OCI-M2 (cell line): Measurements from ENCODE around the gene PLEKHA6.
"Not testable (repeated sequence)": the region's sequence is repeated elsewhere in the genome, so short reads cannot be mapped to it uniquely, and the experiment has no call there.

ENCODE experiments used
- DNase-seq: peaks from one replicate; lab custom pipeline; 2025; ENCODE audit not compliant: unreplicated experiment; lab: John Stamatoyannopoulos, UW

The PLEKHA6 gene

DNA sequence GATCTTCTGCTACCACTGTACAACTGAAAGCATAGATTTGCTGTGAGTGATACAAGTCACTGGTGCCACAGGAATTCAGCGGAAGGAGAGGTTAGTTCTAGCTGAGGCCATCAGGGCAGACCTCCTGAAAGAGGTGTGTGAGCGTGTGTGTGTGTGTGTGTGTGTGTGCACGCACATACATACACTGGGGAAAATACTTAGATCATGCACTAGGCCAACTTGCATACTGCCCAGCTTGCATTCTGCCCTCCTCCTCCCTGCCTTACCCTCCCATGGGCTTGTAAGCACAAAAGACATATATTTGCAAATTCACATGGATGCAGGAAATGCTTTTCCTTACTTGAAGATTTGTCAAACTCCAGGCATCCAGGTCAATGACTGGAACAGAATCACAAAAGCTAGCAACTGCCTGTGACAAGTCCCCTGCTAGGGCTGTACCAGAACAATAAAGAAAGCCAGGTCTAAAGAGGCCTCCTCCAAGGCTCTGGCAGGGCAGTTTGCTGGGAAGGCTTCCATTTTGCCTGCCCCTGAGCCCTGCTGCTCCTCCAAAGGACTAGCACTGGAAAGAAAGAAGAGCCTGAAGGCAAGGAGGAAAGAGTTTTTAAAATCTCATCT lies 23.2 kb downstream of the PLEKHA6 start:
- DNase-seq = no peak

- DNase-seq = no peak
Observed at GRCh38 chr1:204335533-204335932, 24.2 kb downstream of the PLEKHA6 start.

DNA sequence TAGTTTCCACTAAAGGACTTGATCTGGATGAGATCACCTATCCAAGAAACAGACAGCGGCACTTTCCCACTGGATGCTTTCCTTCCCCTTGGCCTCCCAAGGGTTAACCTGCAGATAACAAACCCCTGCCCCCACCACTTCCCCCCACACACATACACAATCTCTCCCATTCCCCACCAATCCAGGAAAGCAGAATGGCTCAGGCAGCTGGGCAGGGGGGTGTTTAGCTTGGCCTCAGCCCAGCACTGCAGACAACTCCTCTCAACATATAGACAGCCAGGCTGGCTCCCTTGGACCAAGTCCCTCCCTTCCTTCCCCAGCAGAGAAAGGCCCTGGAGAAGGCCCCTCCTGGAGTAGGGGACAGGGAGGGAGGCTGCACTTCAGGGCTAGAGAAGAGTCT lies 24.6 kb downstream of the PLEKHA6 start:
- DNase-seq = no peak

DNA sequence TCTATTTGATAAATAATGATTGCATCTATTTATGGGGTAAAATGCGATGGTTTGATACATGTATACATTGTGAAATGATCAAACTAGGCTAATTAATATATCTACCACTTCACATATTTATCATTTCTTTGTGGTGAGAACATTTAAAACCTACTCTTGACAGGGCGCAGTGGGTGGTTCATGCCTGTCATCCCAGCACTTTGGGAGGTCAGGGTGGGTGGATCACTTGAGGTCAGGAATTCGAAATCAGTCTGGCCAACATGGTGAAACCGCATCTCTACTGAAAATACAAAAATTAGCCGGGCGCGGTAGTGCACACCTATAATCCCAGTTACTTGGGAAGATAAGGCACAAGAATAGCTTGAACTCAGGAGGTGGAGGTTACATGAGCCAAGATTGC lies 25.3 kb downstream of the PLEKHA6 start:
- no peak for DNase-seq

- no peak for DNase-seq
Observed at GRCh38 chr1:204333427-204333826, 26.3 kb downstream of the PLEKHA6 start.

- DNase-seq = no peak
Observed at GRCh38 chr1:204331847-204332487, 27.8 kb downstream of the PLEKHA6 start.

DNA sequence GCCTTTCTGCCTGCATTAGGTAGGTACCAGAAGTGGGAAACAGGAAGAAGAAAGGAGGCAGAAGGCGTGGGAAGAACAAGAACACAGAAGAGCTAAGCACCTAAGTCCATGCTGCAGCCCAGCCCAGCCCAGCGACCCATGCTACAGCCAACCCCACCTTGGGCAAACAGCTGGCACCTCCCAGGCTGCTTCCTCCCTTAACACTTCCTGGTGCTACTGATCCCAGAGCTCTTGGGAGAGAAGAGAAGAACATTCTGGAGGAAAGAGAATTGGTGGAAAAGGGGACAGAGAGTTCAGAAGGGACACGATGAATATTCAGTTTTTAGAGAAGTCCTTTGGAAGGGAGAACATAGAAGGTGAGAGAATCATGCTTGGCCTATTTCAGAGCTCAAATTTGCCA lies 28.5 kb downstream of the PLEKHA6 start:
- no peak for DNase-seq

- DNase-seq = not testable (repeated sequence)
Observed at GRCh38 chr1:204327870-204328269, 31.9 kb downstream of the PLEKHA6 start.

DNA sequence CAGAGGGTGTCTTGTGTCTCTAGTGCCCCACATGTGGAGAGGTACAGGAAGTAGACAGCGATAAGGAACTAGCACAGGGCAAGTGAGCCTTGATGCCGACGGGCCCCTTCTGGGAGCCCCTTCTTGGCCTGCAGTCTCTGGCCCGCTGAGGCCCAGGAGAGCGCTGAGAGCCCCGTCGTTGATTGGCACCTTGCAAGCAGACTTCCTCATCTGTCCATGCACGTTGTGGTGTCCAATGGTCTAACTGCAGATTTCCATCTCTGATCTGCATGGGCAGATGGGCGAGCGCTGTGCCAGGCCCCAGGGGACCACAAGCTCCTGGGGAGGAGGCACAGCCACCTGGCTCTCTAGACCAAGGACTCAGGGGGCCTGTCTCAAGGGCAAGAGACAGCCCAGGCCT lies 32.4 kb downstream of the PLEKHA6 start:
- no peak for DNase-seq

GRCh38 chr1:204326771-204327300 lies 32.9 kb downstream of the PLEKHA6 start:
- no peak for DNase-seq

- no peak for DNase-seq
Observed at GRCh38 chr1:204325944-204326343, 33.8 kb downstream of the PLEKHA6 start.

GRCh38 chr1:204323887-204324286 lies 35.8 kb downstream of the PLEKHA6 start:
- no peak for DNase-seq

DNA sequence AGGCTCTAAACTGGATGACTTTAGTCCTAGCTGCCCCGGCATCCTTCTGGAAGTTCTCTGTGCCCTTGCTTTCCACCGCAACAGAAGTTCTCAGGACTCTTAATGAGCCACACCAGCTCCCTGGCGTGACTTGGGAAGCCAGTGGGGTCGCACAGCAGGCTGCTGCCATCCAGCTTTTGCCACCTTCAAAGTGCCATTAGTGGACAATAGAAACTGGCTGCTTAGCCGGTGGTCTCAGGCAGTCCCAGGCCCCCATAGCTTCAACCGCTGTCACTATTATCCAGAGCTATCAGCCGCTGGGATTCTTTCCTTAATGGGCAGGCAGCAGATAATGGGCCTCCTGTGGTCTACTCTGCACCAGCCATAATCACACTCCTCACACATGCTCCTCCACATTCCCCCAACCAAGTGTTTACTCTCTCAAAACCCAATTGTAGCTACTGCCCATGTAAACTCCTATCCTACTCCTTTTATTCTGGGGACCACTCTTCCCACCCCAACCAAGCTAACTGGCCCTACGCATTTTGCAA lies 37.3 kb downstream of the PLEKHA6 start:
- DNase-seq = no peak

DNA sequence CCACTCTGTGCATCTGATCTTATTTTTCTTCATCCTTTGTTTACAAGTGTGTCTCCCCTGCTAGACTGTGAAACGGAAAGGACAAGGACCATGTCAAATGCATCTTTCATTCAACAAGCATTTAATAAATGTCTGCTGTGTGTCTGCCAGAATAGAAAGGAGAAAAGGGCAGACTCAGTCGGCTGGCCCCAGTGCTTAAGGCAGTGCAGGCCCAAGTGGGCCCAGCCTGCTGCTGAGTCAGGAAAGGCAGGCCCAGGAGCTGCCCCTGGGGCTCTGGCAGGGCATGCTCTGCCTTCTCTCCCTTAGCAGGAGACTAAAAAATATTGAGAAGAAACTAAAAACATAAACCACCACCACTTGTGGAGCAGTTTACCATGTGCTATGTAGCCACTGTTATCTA lies 38.1 kb downstream of the PLEKHA6 start:
- DNase-seq = no peak

GRCh38 chr1:204321051-204321450 lies 38.7 kb downstream of the PLEKHA6 start:
- DNase-seq = no peak

DNA sequence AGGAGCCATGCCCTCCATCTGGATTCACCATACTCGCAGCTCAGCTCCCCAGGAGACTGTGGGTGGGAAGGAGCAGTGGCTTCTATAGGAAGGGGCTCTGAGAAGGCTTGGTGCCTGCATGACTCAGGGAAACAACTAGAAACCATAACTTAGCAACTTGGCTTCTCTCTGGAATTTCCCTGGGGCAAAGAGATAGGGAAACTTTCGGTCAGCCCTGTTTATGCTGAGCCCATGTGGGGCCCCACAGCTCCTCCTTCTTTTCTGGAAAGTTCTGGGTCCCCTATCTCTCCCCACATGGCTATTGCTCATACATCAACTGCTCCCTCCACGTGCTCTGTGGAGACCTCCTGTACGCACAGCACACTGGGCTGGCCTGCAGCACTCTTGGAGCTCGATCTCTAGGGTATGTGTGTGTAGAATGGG lies 39.3 kb downstream of the PLEKHA6 start:
- DNase-seq = no peak

DNA sequence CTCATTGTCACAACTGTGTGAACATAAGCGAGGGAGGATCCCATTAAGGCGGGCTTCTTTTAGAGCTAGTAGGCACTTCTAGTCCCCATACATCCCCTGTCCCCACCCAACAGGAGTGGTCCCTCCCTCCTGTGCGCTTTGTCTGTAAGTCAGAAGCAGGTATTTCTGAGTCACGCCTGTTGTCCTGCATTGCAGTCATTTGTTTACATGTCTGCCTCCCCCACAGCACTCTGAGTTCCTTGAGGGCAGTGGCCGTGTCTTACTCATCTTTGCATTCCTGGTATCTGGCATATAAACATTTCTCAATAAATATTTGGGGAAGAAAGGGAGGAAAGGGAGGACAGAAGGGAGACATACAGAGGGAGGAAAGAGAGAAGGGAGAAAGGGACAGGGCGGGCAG lies 40.3 kb downstream of the PLEKHA6 start:
- DNase-seq = no peak

- no peak for DNase-seq
Observed at GRCh38 chr1:204319027-204319426, 40.7 kb downstream of the PLEKHA6 start.

GRCh38 chr1:204318324-204318723 lies 41.4 kb downstream of the PLEKHA6 start:
- DNase-seq = no peak

DNA sequence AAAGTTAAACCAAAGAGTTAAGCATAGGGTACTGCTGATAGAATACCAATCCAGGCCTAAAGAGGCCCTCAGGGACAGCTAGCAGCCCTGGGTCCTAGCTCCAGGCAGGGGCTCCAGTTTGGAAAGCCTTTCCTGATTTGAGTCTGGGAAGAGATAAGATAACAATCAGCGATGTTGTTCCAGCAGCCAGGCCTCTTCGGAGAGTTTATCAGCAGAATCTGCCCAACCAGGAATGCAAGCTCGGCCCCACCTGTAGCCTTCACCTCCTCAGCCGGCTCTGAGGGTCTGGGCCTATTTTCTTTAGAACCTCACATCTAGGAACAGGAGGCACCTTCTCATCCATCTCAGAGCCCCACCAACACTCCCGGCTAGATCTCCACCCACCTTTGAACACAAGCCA lies 42.6 kb downstream of the PLEKHA6 start:
- DNase-seq = no peak

DNA sequence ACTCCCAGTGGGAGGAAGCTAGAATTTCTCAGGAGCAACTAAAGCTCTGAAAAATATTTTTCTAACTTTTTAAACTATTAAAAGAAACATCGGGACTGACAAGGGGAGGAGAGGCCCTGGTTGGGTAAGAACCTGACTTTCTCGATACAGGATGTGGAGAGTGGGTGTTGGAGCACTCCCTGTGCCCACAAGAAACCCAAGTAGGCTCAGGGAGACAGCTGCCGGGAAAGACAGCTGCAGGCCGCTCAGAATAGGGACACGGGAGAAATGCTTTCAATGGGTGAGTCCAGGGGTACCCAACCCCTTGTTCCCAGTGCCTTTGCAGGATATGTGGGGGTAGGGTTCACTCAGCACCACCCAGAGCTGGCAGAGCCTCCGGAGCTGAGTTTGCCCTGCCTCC lies 43.6 kb downstream of the PLEKHA6 start:
- DNase-seq = no peak

DNA sequence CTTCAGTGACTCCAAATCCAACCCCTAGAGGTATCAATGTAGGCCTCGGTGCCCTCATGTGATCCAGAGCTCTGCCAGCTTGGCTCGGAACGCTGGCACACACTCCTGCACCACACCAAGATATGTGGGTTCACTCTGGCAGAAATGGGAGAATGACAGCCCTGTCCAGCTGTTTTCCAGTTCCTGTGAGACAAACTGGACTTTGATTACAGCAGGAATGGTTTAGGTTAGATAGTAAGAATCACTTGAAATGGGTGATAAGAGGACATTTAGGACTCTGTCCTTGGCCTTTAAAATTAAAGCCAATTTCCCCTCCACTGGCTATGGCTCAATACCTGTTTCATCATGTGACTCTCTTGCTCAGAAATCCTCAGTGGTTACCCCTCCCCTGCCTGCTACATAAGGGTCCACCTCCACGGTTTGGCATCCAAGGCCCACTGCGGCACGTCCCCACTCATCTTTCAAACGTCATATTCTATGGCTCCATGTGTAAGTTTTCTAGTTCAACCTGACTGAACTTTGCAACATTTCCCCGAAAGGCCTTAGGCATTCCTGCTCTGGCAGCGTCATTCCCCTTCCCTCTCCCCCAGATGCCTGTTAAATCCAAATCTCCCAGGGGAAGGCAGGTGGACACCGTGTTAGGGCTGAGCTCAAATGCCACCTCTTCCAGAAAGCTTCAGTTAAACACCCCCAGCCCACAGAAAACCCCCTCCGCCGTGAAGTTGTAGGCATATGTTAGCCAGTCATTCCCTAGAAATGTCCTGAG lies 44.7 kb downstream of the PLEKHA6 start:
- no peak for DNase-seq
